Panc1 (cell line): Measurements from ENCODE around the gene BLNK.

Experiments
- CTCF ChIP-seq: fragments of 450-650 bp; IDR thresholded peaks from 2 replicates; pipeline ENCODE4 v1.5.1; 2017; ENCODE audit warnings: mild to moderate bottlenecking
- POLR2AphosphoS5 ChIP-seq: IDR thresholded peaks from 2 replicates; pipeline ENCODE4 v1.6.1; 2012; ENCODE audit warnings: mild to moderate bottlenecking, low read depth, low read length, moderate library complexity
- REST ChIP-seq, 2 experiments: IDR thresholded peaks; 2 replicates each; pipeline ENCODE4 v1.6.1; 2011 to 2012; ENCODE audit warnings: low read depth in 2 of 2, control low read depth in 1 of 2, low read length in 1 of 2, mild to moderate bottlenecking in 1 of 2, moderate library complexity in 1 of 2; ENCODE audit not compliant: insufficient read depth in 1 of 2
- SIN3A ChIP-seq: IDR thresholded peaks from 2 replicates; pipeline ENCODE4 v1.6.1; 2012; ENCODE audit warnings: low read depth, mild to moderate bottlenecking, low read length, moderate library complexity, borderline replicate concordance; ENCODE audit not compliant: insufficient read depth
- TCF7L2 ChIP-seq: IDR thresholded peaks from 2 replicates; pipeline ENCODE4 v1.6.1; 2011; ENCODE audit warnings: mild to moderate bottlenecking, low read depth, low read length, inconsistent platforms

DNA sequence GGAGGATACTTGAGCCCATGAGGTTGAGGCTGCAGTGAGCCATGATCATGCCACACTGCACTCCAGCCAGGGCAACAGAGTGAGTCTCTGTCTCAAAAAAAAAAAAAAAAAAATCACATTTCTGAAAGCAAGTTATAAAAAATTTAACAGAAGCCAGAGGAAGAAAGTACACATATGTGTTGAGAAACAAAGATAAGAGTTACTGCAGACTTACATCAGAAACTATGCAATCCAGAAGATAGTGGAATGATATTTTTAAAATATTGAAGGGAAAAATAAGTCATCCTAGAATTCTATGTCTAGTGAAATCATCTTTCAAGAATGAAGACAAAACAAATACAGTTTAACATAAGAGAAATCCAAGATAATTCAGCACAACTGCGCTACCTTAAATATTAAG, 94.4 kb downstream of the BLNK start:
- TF ChIP-seq CTCF (no peak), REST (IDR thresholded peaks at IDR 0.05; ENCODE audit: insufficient read depth in 1 of 2, low read depth in 2 of 2, low read length in 1 of 2) (no peak), POLR2AphosphoS5 (no peak), SIN3A (no peak), TCF7L2 (no peak)
